Measurements from ENCODE around the gene DCC. TPM values are rescaled to one million over a fixed set of nuclear protein-coding genes. Genes with fewer than 3 reads are reported as not detected.

The DCC gene
- total and polyA plus RNA-seq, 9 donors = under 0.01 to 0.77 (median 0.30) TPM; not detected in 3

DNA sequence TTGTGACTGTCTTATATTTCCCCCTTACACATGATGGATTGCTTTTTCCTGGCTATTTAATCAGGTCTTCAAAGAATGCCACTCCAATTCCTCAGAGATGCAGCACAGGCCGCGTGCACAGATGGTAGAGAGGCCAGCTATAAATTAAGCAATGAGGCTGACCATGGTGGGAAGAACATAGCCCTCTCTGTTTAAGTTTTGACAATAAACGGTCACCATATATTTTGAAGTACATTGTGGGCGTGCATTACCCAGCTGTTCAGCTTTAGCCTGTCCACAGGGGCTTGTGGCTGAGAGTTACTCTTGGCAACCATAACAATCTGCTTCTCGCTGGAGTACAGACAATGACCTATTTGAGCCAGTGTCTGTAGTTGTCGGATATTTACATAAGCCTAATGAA, 730.8 kb downstream of the DCC start:
- no peak overlapping the region for H3K27ac ChIP-seq
- H3K36me3 ChIP-seq = no peaks in the 10 kb centered on the region
- DNase-seq = no peak
- H3K27me3 ChIP-seq = no peaks in the 10 kb centered on the region
- intact Hi-C loops (cut with DNase I) = no loop called here
- no peaks in the 10 kb centered on the region for H3K9me3 ChIP-seq
- no peak overlapping the region for H3K4me3 ChIP-seq
- TF ChIP-seq, protein P1, sequence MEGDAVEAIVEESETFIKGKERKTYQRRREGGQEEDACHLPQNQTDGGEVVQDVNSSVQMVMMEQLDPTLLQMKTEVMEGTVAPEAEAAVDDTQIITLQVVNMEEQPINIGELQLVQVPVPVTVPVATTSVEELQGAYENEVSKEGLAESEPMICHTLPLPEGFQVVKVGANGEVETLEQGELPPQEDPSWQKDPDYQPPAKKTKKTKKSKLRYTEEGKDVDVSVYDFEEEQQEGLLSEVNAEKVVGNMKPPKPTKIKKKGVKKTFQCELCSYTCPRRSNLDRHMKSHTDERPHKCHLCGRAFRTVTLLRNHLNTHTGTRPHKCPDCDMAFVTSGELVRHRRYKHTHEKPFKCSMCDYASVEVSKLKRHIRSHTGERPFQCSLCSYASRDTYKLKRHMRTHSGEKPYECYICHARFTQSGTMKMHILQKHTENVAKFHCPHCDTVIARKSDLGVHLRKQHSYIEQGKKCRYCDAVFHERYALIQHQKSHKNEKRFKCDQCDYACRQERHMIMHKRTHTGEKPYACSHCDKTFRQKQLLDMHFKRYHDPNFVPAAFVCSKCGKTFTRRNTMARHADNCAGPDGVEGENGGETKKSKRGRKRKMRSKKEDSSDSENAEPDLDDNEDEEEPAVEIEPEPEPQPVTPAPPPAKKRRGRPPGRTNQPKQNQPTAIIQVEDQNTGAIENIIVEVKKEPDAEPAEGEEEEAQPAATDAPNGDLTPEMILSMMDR (IDR thresholded peaks at IDR 0.05) = no peak
- no peak for TF ChIP-seq EP300 (IDR thresholded peaks at IDR 0.05)
- no peak for TF ChIP-seq POLR2A (IDR thresholded peaks at IDR 0.05)
- 41 to 59% (median 52%) methylated on average over 6 of the region's 6 CpGs for WGBS, 3 donors
- no peaks in the 10 kb centered on the region for H3K4me1 ChIP-seq (ENCODE audit: insufficient read depth)

DNA sequence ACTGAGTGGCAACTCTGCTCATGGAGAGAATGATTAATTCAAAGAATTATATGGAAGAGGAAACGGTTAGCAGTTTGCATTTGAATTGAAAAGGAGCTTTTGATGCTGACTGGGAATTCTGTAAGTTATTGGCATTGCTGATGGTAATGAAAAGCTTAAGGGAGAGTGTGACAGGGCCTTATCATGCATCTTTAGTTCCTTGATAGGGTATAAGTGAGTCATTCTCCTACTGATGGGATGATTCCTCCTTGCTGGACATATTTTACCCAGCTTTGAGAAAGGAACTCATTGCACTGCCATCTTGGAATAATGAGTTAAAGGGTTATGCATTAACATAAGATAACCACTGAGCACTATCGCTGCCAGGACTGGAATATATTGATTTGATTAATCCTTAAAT, 740.7 kb downstream of the DCC start:
- H3K27ac ChIP-seq = no peak overlapping the region
- H3K4me1 ChIP-seq (ENCODE audit: insufficient read depth) = no peaks in the 10 kb centered on the region
- intact Hi-C loops (cut with DNase I) = no loop called here
- 70 to 73% (median 71%) methylated on average over 2 of the region's 2 CpGs for WGBS, 3 donors
- H3K36me3 ChIP-seq = no peaks in the 10 kb centered on the region
- DNase-seq = no peak
- H3K4me3 ChIP-seq = no peak overlapping the region
- no peaks in the 10 kb centered on the region for H3K9me3 ChIP-seq
- no peaks in the 10 kb centered on the region for H3K27me3 ChIP-seq
- TF ChIP-seq, protein P1 (IDR thresholded peaks at IDR 0.05) = no peak
- TF ChIP-seq POLR2A (IDR thresholded peaks at IDR 0.05) (no peak), EP300 (IDR thresholded peaks at IDR 0.05) (no peak)

DNA sequence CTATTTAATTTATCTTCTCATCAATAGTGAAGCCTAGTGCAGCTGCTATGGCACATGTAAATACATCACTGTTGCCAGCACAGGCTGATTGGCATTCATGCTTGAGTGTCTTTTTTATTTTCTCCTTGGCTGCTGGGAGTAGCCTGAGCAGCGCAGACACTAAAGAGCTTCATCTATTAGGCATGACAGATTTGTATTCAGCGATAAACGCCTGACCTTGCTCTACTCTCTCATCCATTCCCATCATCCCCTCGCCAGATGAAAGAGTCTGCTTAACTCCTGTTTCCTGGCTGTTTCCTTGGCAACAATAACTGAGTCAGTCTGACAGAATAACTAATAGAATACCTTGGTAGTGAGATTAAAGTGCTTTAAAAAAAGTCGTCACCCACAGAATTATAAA, 753.6 kb downstream of the DCC start:
- WGBS, 3 donors = 11 to 19% (median 17%) methylated on average over 5 of the region's 5 CpGs
- Histone ChIP-seq H3K36me3 (no peaks in the 10 kb centered on the region), H3K27ac (no peak overlapping the region), H3K4me3 (no peak overlapping the region), H3K4me1 (ENCODE audit: insufficient read depth) (no peaks in the 10 kb centered on the region), H3K27me3 (no peaks in the 10 kb centered on the region), H3K9me3 (no peaks in the 10 kb centered on the region)
- no peak for DNase-seq
- intact Hi-C loops (cut with DNase I) = no loop called here
- TF ChIP-seq EP300 (IDR thresholded peaks at IDR 0.05) (no peak), POLR2A (IDR thresholded peaks at IDR 0.05) (no peak)
- TF ChIP-seq, protein P1 (IDR thresholded peaks at IDR 0.05) = no peak

DNA sequence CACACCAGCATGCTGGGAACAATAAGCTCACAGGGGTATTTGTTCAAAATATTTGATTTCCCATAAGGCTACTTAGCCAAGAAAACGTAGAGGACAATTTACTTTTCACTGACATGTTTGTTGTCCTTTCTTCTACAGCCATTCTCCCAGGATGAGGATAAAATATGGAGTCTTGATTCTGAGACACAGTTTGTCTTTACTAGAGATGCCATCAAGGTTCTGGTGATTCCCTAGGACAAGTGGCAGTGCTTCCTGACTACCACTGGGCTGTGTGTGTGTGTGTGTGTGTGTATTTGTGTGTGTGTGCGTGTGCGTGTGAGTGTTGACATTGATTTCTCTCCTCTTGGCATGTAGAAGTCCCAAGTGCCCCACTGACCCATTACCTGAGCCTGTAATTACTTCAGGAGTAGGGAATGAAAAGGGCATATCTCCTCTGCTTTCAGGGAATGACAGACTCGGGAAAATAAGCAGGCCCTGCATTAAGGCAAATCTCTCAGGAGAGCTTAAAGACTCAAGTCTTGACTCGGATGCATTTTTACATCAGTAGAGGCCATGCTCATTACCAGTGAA, 761.6 kb downstream of the DCC start:
- H3K9me3 ChIP-seq = no peaks in the 10 kb centered on the region
- no peak overlapping the region for H3K4me3 ChIP-seq
- TF ChIP-seq, protein P1 (IDR thresholded peaks at IDR 0.05) = no peak
- no peak for TF ChIP-seq EP300 (IDR thresholded peaks at IDR 0.05)
- TF ChIP-seq POLR2A (IDR thresholded peaks at IDR 0.05) = no peak
- intact Hi-C loops (cut with DNase I) = no loop called here
- no peak overlapping the region for H3K27ac ChIP-seq
- H3K27me3 ChIP-seq = no peaks in the 10 kb centered on the region
- WGBS, 3 donors = 41 to 45% (median 42%) methylated on average over 5 of the region's 5 CpGs
- DNase-seq = no peak
- no peaks in the 10 kb centered on the region for H3K36me3 ChIP-seq
- H3K4me1 ChIP-seq (ENCODE audit: insufficient read depth) = no peaks in the 10 kb centered on the region
